ENCODE results near the gene SCG5.

DNA sequence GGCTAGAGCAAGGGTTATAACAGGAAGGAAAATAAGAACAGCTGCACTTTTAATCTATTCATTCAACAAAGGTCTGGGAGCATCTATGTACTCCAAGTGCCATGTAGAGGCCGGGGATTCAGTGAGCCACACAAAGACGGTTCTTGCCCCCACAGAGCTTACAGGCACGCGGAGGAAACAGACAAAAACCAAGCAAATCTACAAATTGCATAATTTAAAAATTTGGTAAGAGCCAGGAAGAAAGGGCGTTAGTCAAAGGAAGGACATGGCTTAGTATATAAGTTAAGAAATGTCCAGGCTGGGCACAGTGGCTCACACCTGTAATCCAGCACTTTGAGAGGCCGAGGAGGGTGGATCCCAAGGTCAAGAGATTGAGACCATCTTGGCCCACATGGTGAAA is 65.9 kb downstream of the SCG5 start:
- TF ChIP-seq, protein P1, sequence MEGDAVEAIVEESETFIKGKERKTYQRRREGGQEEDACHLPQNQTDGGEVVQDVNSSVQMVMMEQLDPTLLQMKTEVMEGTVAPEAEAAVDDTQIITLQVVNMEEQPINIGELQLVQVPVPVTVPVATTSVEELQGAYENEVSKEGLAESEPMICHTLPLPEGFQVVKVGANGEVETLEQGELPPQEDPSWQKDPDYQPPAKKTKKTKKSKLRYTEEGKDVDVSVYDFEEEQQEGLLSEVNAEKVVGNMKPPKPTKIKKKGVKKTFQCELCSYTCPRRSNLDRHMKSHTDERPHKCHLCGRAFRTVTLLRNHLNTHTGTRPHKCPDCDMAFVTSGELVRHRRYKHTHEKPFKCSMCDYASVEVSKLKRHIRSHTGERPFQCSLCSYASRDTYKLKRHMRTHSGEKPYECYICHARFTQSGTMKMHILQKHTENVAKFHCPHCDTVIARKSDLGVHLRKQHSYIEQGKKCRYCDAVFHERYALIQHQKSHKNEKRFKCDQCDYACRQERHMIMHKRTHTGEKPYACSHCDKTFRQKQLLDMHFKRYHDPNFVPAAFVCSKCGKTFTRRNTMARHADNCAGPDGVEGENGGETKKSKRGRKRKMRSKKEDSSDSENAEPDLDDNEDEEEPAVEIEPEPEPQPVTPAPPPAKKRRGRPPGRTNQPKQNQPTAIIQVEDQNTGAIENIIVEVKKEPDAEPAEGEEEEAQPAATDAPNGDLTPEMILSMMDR (IDR thresholded peaks at IDR 0.05) = no peak
- TF ChIP-seq POLR2A (IDR thresholded peaks at IDR 0.05) = no peak

All from right lobe of liver (tissue), 4 donors.